Neural cell (in vitro differentiated cells): ENCODE measurements around the gene POU3F2. TPM values are rescaled to one million over a fixed set of nuclear protein-coding genes. Genes with fewer than 3 reads are reported as not detected.
A peak's percentile ranks its signal among the peaks of the same experiment; 100 is the strongest.

Experiments
- H2AFZ ChIP-seq: fragments of 200-600, 300-800 bp; sonication (generic), shearing (Covaris generic); 2 replicates; pipeline ENCODE4 v1.6.0; 2014; ENCODE audit warnings: low read depth, mild to moderate bottlenecking, antibody characterized with exemption, low read length, moderate library complexity
- H3F3A ChIP-seq: fragments of 200-600 bp; shearing (Covaris generic); 2 replicates; pipeline ENCODE4 v1.6.1; 2016; ENCODE audit warnings: mild to moderate bottlenecking, moderate library complexity, mixed read lengths, antibody characterized with exemption, low read length; ENCODE audit not compliant: insufficient read depth, poor library complexity, severe bottlenecking
- H3K27ac ChIP-seq: fragments of 200-600, 300-800 bp; sonication (generic), shearing (Covaris generic); 2 replicates; pipeline ENCODE4 v1.5.1; 2014; ENCODE audit warnings: mild to moderate bottlenecking, low read length, moderate library complexity
- H3K27me3 ChIP-seq: fragments of 300-800, 200-600 bp; sonication (generic), shearing (Covaris generic); 2 replicates; pipeline ENCODE4 v1.6.0; 2014; ENCODE audit warnings: mild to moderate bottlenecking, low read depth, low read length, moderate library complexity; ENCODE audit not compliant: insufficient read depth
- H3K36me3 ChIP-seq: fragments of 300-800, 200-600 bp; sonication (generic), shearing (Covaris generic); 2 replicates; pipeline ENCODE4 v1.5.1; 2014; ENCODE audit warnings: mild to moderate bottlenecking, antibody characterized with exemption, low read length, moderate library complexity; ENCODE audit not compliant: insufficient read depth
- H3K4me2 ChIP-seq: fragments of 300-800, 200-600 bp; sonication (generic), shearing (Covaris generic); 2 replicates; pipeline ENCODE4 v1.6.0; 2014; ENCODE audit warnings: mild to moderate bottlenecking, low read length
- H3K4me3 ChIP-seq: fragments of 300-800, 200-600 bp; sonication (generic), shearing (Covaris generic); 2 replicates; pipeline ENCODE4 v1.5.1; 2014; ENCODE audit warnings: mild to moderate bottlenecking, low read length, moderate library complexity
- H3K79me2 ChIP-seq: fragments of 200-600 bp; shearing (Covaris generic); replicated peaks from 2 replicates; pipeline ENCODE4 v1.6.0; 2014; ENCODE audit warnings: mild to moderate bottlenecking, low read length, moderate library complexity; ENCODE audit not compliant: insufficient read depth
- H3K9ac ChIP-seq: fragments of 300-800, 200-600 bp; sonication (generic), shearing (Covaris generic); 2 replicates; pipeline ENCODE4 v1.6.1; 2016; ENCODE audit warnings: mild to moderate bottlenecking, low read length, mixed read lengths
- H3K9me2 ChIP-seq: fragments of 200-600 bp; shearing (Covaris generic); 2 replicates; pipeline ENCODE4 v1.6.1; 2016; ENCODE audit warnings: mild to moderate bottlenecking, low read length, mixed read lengths; ENCODE audit not compliant: insufficient read depth
- H3K9me3 ChIP-seq: fragments of 200-600, 300-800 bp; sonication (generic), shearing (Covaris generic); 2 replicates; pipeline ENCODE4 v1.6.1; 2016; ENCODE audit warnings: mild to moderate bottlenecking, mixed run types, low read length, moderate library complexity, mixed read lengths
- H4K20me1 ChIP-seq: fragments of 200-600 bp; shearing (Covaris generic); 2 replicates; pipeline ENCODE4 v1.6.1; 2016; ENCODE audit warnings: mild to moderate bottlenecking, mixed run types; ENCODE audit not compliant: insufficient read depth
- EP300 ChIP-seq: fragments of 450-650 bp; conservative IDR thresholded peaks from 2 replicates; pipeline ENCODE4 v1.6.1; 2014; ENCODE audit warnings: antibody characterized with exemption, mild to moderate bottlenecking, moderate library complexity; ENCODE audit not compliant: poor library complexity, severe bottlenecking
- POLR2AphosphoS5 ChIP-seq: IDR thresholded peaks from 2 replicates; pipeline ENCODE4 v1.6.1; 2012
- RAD21 ChIP-seq: fragments of 450-650 bp; conservative IDR thresholded peaks from 2 replicates; pipeline ENCODE4 v1.6.1; 2014; ENCODE audit warnings: antibody characterized with exemption, mild to moderate bottlenecking, moderate library complexity
- REST ChIP-seq: IDR thresholded peaks from 2 replicates; pipeline ENCODE4 v1.6.1; 2012; ENCODE audit warnings: borderline replicate concordance
- SMC3 ChIP-seq: fragments of 450-650 bp; conservative IDR thresholded peaks from 2 replicates; pipeline ENCODE4 v1.6.1; 2014; ENCODE audit warnings: antibody characterized with exemption, mild to moderate bottlenecking, moderate library complexity; ENCODE audit not compliant: poor library complexity
- TAF1 ChIP-seq: IDR thresholded peaks from 2 replicates; pipeline ENCODE4 v1.6.1; 2012; ENCODE audit warnings: low read depth
- polyA plus RNA-seq: library from polyadenylated mRNA; depleted of rRNA; stranded (reverse); fragments of >200 nt; gene quantifications from 2 replicates; pipeline ENCODE4 v1.2.3, GENCODE V29; 2014
- TF ChIP-seq, protein P1 (sequence below): fragments of 450-650 bp; IDR thresholded peaks from 2 replicates; pipeline ENCODE4 v1.5.1; 2014; ENCODE audit warnings: antibody characterized with exemption, mild to moderate bottlenecking, moderate library complexity; ENCODE audit not compliant: poor library complexity, severe bottlenecking

The POU3F2 gene
- polyA plus RNA-seq, 1 donor from 2014 or later: 35.3 TPM

DNA sequence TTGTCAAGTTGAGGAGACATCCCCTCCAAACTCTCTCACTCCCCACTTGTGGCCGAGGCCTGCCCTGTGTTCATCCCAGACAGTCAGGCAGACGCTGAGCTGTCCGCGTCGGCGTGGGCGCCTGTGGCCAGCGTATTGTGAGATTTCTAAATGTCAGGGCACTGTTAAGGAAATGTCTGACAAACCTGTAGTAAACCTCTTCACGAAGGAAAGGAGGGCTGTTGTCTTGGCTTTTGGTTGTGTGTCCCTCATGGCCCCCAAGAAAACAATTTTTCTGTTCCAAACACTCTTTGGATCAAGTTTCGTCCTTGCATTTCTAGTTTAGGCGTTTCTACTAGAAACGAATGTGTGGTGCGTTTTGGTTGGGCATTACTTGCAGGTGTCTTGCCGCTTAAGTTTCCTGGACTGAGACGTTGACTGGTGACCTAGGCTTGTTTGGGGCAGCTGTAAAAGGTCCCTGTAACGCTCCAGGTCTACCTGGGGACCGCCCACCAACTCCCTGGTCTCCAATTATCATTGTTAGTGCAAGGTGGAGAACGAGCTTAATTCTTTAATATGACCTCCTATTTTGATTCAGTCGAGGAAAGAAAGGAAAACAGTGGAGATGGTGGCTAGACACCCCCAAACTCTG, 8.7 kb upstream of the POU3F2 start:
- Histone ChIP-seq H3K27ac (no peak overlapping the region), H3K4me3 (no peak overlapping the region)

GRCh38 chr6:98827295-98828159, 6.8 kb upstream of the POU3F2 start:
- Histone ChIP-seq H3K36me3 (no peaks in the 10 kb centered on the region), H3K4me3 (no peak overlapping the region), H3K79me2 (no peaks in the 10 kb centered on the region), H2AFZ (no peak overlapping the region), H3F3A (peaks cover 4% of the 10 kb centered on the region), H3K27ac (no peak overlapping the region), H3K27me3 (peaks cover 96% of the 10 kb centered on the region), H3K9ac (no peak overlapping the region), H3K9me2 (no peaks in the 10 kb centered on the region), H3K4me2 (no peak overlapping the region), H4K20me1 (no peaks in the 10 kb centered on the region), H3K9me3 (no peaks in the 10 kb centered on the region)
- TF ChIP-seq RAD21 (no peak), REST (no peak), POLR2AphosphoS5 (peak; percentile 23)

More for the DNA sequence above, 8.7 kb upstream of the POU3F2 start:
- H3K36me3 ChIP-seq: no peaks in the 10 kb centered on the region
- H2AFZ ChIP-seq: no peak overlapping the region
- TF ChIP-seq POLR2AphosphoS5 (peak; percentile 23), EP300 (no peak), RAD21 (no peak), TAF1 (no peak), REST (no peak), SMC3 (no peak)
- TF ChIP-seq, protein P1, sequence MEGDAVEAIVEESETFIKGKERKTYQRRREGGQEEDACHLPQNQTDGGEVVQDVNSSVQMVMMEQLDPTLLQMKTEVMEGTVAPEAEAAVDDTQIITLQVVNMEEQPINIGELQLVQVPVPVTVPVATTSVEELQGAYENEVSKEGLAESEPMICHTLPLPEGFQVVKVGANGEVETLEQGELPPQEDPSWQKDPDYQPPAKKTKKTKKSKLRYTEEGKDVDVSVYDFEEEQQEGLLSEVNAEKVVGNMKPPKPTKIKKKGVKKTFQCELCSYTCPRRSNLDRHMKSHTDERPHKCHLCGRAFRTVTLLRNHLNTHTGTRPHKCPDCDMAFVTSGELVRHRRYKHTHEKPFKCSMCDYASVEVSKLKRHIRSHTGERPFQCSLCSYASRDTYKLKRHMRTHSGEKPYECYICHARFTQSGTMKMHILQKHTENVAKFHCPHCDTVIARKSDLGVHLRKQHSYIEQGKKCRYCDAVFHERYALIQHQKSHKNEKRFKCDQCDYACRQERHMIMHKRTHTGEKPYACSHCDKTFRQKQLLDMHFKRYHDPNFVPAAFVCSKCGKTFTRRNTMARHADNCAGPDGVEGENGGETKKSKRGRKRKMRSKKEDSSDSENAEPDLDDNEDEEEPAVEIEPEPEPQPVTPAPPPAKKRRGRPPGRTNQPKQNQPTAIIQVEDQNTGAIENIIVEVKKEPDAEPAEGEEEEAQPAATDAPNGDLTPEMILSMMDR: no peak
- H3K9me2 ChIP-seq: no peaks in the 10 kb centered on the region
- H3K79me2 ChIP-seq: no peaks in the 10 kb centered on the region
- H3K9ac ChIP-seq: no peak overlapping the region
- H3K4me2 ChIP-seq: no peak overlapping the region
- no peaks in the 10 kb centered on the region for H3K9me3 ChIP-seq
- H3K27me3 ChIP-seq: peaks cover 81% of the 10 kb centered on the region
- H4K20me1 ChIP-seq: no peaks in the 10 kb centered on the region
- peaks cover 4% of the 10 kb centered on the region for H3F3A ChIP-seq
